ENCODE results near the gene MT1A.

The MT1A gene

DNA sequence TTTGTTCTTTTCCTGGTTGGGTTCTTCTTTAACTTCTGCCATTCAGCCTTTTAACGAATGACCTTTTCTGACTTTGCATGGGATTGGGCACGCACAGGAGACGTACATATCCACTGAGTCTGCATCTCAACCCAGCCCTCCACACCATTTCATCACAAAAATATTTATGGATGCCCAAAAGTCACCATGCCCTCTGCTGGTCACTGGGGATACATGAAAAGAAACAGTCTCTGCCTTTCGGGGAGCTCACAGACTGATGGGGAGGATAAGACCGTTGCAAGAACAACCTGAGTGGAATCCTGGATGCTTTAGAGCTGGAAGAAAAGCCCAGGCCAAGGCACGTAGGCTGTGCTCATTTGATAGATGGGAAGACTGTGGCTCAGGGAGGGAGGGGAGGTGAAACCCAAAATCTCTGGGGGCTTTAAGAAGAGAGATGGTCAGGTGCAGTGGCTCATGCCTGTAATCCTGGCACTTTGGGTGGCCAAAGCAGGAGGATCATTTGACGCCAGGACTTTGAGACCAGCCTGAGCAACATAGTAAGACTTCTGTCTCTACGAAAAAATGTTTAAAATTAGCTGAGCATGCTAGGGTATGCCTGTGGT lies 38.0 kb upstream of the MT1A start (continued):
- no peak for TF ChIP-seq TCF4 (CRISPR knock-in tag; IDR thresholded peaks at IDR 0.05; ENCODE audit: borderline replicate concordance)

DNA sequence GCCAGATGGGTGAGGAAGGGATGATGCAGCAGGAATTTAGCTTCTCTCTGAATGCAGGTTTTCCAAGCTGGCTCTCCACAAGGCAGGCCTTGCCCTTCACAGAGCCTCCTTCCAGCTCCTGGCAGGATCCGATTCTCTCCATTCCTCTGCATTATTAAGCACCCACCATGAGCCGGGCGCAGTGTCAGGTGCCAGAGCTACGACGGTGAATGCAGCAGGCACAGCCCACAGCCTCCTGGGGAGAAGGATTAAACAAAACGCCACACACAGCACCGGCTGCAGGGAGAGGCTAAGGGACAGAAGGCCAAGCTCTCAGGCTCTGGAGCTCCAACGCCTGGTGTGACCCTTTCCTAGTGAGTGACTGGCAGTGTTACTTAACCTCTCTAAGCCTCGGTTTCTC lies 37.1 kb upstream of the MT1A start:
- TF ChIP-seq ISL1 (CRISPR knock-in tag; IDR thresholded peaks at IDR 0.05) (no peak), CSRNP3 (CRISPR knock-in tag; IDR thresholded peaks at IDR 0.05) (no peak), CSDC2 (CRISPR knock-in tag; IDR thresholded peaks at IDR 0.05) (no peak), ARNTL (CRISPR knock-in tag; IDR thresholded peaks at IDR 0.05; ENCODE audit: borderline replicate concordance, low read depth) (no peak)
- ATAC-seq, result no peak

DNA sequence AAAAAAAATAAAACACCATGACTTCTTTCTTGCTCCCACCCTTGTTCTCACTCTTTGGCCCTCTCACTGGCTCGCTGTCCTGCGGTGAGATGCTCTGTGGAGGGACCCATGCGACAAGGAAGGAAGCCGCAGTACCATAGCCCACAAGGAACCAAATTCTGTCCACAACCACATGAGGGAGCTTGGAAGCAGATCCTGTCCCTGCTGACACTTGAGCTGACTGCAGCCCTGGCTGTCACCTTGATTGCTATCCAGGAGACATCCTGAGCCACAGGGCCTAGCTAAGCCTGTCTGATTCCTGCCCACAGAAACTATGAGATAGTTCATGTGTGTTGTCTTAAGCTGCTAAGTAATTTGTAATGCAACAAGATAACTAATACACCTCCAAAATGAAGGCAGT lies 34.9 kb upstream of the MT1A start:
- no peak for TF ChIP-seq ARNTL (CRISPR knock-in tag; IDR thresholded peaks at IDR 0.05; ENCODE audit: borderline replicate concordance, low read depth)
- no peak for ATAC-seq

- no peak for ATAC-seq
- TF ChIP-seq SNAI2 (CRISPR knock-in tag; IDR thresholded peaks at IDR 0.05) (no peak), CSRNP3 (CRISPR knock-in tag; IDR thresholded peaks at IDR 0.05) (no peak), CSDC2 (CRISPR knock-in tag; IDR thresholded peaks at IDR 0.05) (no peak), CREB5 (CRISPR knock-in tag; IDR thresholded peaks at IDR 0.05; ENCODE audit: low read depth) (no peak), ISL1 (CRISPR knock-in tag; IDR thresholded peaks at IDR 0.05) (no peak), PPARA (CRISPR knock-in tag; IDR thresholded peaks at IDR 0.05; ENCODE audit: borderline replicate concordance) (no peak), OSR1 (CRISPR knock-in tag; IDR thresholded peaks at IDR 0.05) (no peak), ZNF8 (CRISPR knock-in tag; IDR thresholded peaks at IDR 0.05) (no peak), ZC3H10 (CRISPR knock-in tag; IDR thresholded peaks at IDR 0.05) (no peak), ARNTL (CRISPR knock-in tag; IDR thresholded peaks at IDR 0.05; ENCODE audit: borderline replicate concordance, low read depth) (no peak)
- TF ChIP-seq, protein P1, sequence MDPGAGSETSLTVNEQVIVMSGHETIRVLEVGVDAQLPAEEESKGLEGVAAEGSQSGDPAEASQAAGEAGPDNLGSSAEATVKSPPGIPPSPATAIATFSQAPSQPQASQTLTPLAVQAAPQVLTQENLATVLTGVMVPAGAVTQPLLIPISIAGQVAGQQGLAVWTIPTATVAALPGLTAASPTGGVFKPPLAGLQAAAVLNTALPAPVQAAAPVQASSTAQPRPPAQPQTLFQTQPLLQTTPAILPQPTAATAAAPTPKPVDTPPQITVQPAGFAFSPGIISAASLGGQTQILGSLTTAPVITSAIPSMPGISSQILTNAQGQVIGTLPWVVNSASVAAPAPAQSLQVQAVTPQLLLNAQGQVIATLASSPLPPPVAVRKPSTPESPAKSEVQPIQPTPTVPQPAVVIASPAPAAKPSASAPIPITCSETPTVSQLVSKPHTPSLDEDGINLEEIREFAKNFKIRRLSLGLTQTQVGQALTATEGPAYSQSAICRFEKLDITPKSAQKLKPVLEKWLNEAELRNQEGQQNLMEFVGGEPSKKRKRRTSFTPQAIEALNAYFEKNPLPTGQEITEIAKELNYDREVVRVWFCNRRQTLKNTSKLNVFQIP (CRISPR knock-in tag; IDR thresholded peaks at IDR 0.05; ENCODE audit: borderline replicate concordance, low read depth), result no peak
- TF ChIP-seq, protein P2, sequence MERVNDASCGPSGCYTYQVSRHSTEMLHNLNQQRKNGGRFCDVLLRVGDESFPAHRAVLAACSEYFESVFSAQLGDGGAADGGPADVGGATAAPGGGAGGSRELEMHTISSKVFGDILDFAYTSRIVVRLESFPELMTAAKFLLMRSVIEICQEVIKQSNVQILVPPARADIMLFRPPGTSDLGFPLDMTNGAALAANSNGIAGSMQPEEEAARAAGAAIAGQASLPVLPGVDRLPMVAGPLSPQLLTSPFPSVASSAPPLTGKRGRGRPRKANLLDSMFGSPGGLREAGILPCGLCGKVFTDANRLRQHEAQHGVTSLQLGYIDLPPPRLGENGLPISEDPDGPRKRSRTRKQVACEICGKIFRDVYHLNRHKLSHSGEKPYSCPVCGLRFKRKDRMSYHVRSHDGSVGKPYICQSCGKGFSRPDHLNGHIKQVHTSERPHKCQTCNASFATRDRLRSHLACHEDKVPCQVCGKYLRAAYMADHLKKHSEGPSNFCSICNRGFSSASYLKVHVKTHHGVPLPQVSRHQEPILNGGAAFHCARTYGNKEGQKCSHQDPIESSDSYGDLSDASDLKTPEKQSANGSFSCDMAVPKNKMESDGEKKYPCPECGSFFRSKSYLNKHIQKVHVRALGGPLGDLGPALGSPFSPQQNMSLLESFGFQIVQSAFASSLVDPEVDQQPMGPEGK (CRISPR knock-in tag; IDR thresholded peaks at IDR 0.05; ENCODE audit: borderline replicate concordance), result no peak
These were observed 33.5 kb upstream of the MT1A start for GRCh38 chr16:56604966-56605365.

- no peak for ATAC-seq
- TF ChIP-seq OSR1 (CRISPR knock-in tag; IDR thresholded peaks at IDR 0.05) (no peak), ISL1 (CRISPR knock-in tag; IDR thresholded peaks at IDR 0.05) (no peak), PPARA (CRISPR knock-in tag; IDR thresholded peaks at IDR 0.05; ENCODE audit: borderline replicate concordance) (no peak)
These were observed 33.0 kb upstream of the MT1A start for GRCh38 chr16:56605475-56605874.

DNA sequence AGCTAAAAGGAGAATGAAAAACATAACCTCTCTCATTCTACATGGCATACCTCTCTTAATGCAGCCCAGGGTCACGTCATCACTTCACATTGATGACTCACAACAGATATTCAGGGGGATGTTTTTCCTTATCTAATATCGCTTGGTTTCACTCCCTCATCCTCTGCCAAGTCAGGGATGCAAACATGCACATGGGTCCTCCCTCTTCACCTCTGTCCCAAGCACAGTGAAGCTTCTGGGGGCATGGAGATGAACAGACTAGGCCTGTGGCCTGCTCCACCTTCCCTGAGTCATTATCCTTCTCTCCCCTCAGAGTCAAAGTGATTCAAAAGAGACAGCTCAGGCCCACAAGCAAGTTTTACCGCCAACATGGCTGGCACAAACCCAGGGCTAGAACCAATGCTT lies 32.4 kb upstream of the MT1A start:
- ATAC-seq, result peak; percentile 1; the same call in 1 of the 3 replicates
- no peak for TF ChIP-seq TCF4 (CRISPR knock-in tag; IDR thresholded peaks at IDR 0.05; ENCODE audit: borderline replicate concordance)
- peak; percentile 98 for TF ChIP-seq ZNF70 (CRISPR knock-in tag; IDR thresholded peaks at IDR 0.05)
- no peak for TF ChIP-seq RARB (CRISPR knock-in tag; IDR thresholded peaks at IDR 0.05)
